Loucy (cell line): Measurements from ENCODE around the gene ADAMTS16.

ENCODE experiments used
- H2AFZ ChIP-seq: fragments of 200-600 bp; sonication (generic); 2 replicates; pipeline ENCODE4 v1.6.0; 2016; ENCODE audit warnings: antibody characterized with exemption, mild to moderate bottlenecking, low read length, moderate library complexity
- H3F3A ChIP-seq: fragments of 200-600 bp; 2 replicates; pipeline ENCODE4 v1.6.0; 2016; ENCODE audit warnings: antibody characterized with exemption, low read depth, mild to moderate bottlenecking
- H3K27me3 ChIP-seq: fragments of 200-600 bp; sonication (generic); 2 replicates; pipeline ENCODE4 v1.6.1; 2014; ENCODE audit warnings: low read length, mild to moderate bottlenecking; ENCODE audit not compliant: insufficient read depth, poor library complexity, severe bottlenecking
- H3K36me3 ChIP-seq: fragments of 200-600 bp; sonication (generic); 2 replicates; pipeline ENCODE4 v1.6.1; 2016; ENCODE audit warnings: low read length; ENCODE audit not compliant: insufficient read depth
- H3K4me1 ChIP-seq: fragments of 200-600 bp; sonication (generic); 2 replicates; pipeline ENCODE4 v1.5.1; 2014; ENCODE audit warnings: low read length, mild to moderate bottlenecking; ENCODE audit not compliant: insufficient read depth, poor library complexity, severe bottlenecking
- H3K4me2 ChIP-seq: fragments of 200-600 bp; sonication (generic); 2 replicates; pipeline ENCODE4 v1.6.0; 2014; ENCODE audit warnings: antibody characterized with exemption, low read length, low read depth, mild to moderate bottlenecking; ENCODE audit not compliant: poor library complexity, severe bottlenecking
- H3K4me3 ChIP-seq: fragments of 200-600 bp; sonication (generic); 2 replicates; pipeline ENCODE4 v1.5.1; 2014; ENCODE audit warnings: low read length, mild to moderate bottlenecking, mixed read lengths; ENCODE audit not compliant: poor library complexity, severe bottlenecking
- H3K79me2 ChIP-seq: fragments of 200-600 bp; sonication (generic); 2 replicates; pipeline ENCODE4 v1.6.1; 2014; ENCODE audit warnings: low read length; ENCODE audit not compliant: insufficient read depth
- H3K9ac ChIP-seq: fragments of 200-600 bp; sonication (generic); 2 replicates; pipeline ENCODE4 v1.6.0; 2014; ENCODE audit warnings: mild to moderate bottlenecking, low read depth, low read length, moderate library complexity; ENCODE audit not compliant: poor library complexity, severe bottlenecking
- H3K9me2 ChIP-seq: fragments of 200-600 bp; sonication (generic); replicated peaks from 2 replicates; pipeline ENCODE4 v1.6.1; 2016; ENCODE audit warnings: low read depth, low read length, mixed read lengths
- H3K9me3 ChIP-seq: fragments of 200-600 bp; sonication (generic); 2 replicates; pipeline ENCODE4 v1.6.1; 2014; ENCODE audit warnings: mild to moderate bottlenecking, antibody characterized with exemption, low read length, low read depth; ENCODE audit not compliant: insufficient read depth
- H4K20me1 ChIP-seq: fragments of 200-600 bp; sonication (generic); 2 replicates; pipeline ENCODE4 v1.6.0; 2014; ENCODE audit warnings: antibody characterized with exemption, low read length, mild to moderate bottlenecking; ENCODE audit not compliant: insufficient read depth, poor library complexity, severe bottlenecking
- EZH2phosphoT487 ChIP-seq: fragments of 200-600 bp; IDR thresholded peaks from 2 replicates; pipeline ENCODE4 v1.6.1; 2018; ENCODE audit warnings: antibody characterized with exemption, mild to moderate bottlenecking, moderate library complexity, borderline replicate concordance
- TF ChIP-seq, protein P1 (sequence below): fragments of 200-600 bp; sonication (generic); conservative IDR thresholded peaks from 2 replicates; pipeline ENCODE4 v1.5.1; 2014; ENCODE audit warnings: mild to moderate bottlenecking, antibody characterized with exemption, low read length

Gene ADAMTS16

GRCh38 chr5:5326115-5326758 is 186.1 kb downstream of the ADAMTS16 start:
- Histone ChIP-seq H3K36me3 (no peaks in the 10 kb centered on the region), H3K4me2 (no peak overlapping the region), H3K4me3 (no peak overlapping the region), H4K20me1 (no peaks in the 10 kb centered on the region), H3K9me2 (no peaks in the 10 kb centered on the region), H3F3A (no peaks in the 10 kb centered on the region), H3K27me3 (no peaks in the 10 kb centered on the region), H3K9ac (no peak overlapping the region), H3K79me2 (no peaks in the 10 kb centered on the region), H3K9me3 (no peaks in the 10 kb centered on the region; the same call in 1 of the 2 replicates), H3K4me1 (no peaks in the 10 kb centered on the region), H2AFZ (no peak overlapping the region)
- no peak for TF ChIP-seq EZH2phosphoT487

- Histone ChIP-seq H3K4me3 (no peak overlapping the region), H3F3A (no peaks in the 10 kb centered on the region), H3K9me3 (no peaks in the 10 kb centered on the region; the same call in 1 of the 2 replicates), H3K4me1 (no peaks in the 10 kb centered on the region), H2AFZ (no peak overlapping the region), H3K27me3 (no peaks in the 10 kb centered on the region), H3K9ac (no peak overlapping the region), H3K79me2 (no peaks in the 10 kb centered on the region), H3K9me2 (no peaks in the 10 kb centered on the region), H3K4me2 (no peak overlapping the region), H3K36me3 (no peaks in the 10 kb centered on the region), H4K20me1 (no peaks in the 10 kb centered on the region)
- no peak for TF ChIP-seq EZH2phosphoT487
- TF ChIP-seq, protein P1, sequence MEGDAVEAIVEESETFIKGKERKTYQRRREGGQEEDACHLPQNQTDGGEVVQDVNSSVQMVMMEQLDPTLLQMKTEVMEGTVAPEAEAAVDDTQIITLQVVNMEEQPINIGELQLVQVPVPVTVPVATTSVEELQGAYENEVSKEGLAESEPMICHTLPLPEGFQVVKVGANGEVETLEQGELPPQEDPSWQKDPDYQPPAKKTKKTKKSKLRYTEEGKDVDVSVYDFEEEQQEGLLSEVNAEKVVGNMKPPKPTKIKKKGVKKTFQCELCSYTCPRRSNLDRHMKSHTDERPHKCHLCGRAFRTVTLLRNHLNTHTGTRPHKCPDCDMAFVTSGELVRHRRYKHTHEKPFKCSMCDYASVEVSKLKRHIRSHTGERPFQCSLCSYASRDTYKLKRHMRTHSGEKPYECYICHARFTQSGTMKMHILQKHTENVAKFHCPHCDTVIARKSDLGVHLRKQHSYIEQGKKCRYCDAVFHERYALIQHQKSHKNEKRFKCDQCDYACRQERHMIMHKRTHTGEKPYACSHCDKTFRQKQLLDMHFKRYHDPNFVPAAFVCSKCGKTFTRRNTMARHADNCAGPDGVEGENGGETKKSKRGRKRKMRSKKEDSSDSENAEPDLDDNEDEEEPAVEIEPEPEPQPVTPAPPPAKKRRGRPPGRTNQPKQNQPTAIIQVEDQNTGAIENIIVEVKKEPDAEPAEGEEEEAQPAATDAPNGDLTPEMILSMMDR = no peak
Measured at GRCh38 chr5:5327126-5327525, 187.0 kb downstream of the ADAMTS16 start.

DNA sequence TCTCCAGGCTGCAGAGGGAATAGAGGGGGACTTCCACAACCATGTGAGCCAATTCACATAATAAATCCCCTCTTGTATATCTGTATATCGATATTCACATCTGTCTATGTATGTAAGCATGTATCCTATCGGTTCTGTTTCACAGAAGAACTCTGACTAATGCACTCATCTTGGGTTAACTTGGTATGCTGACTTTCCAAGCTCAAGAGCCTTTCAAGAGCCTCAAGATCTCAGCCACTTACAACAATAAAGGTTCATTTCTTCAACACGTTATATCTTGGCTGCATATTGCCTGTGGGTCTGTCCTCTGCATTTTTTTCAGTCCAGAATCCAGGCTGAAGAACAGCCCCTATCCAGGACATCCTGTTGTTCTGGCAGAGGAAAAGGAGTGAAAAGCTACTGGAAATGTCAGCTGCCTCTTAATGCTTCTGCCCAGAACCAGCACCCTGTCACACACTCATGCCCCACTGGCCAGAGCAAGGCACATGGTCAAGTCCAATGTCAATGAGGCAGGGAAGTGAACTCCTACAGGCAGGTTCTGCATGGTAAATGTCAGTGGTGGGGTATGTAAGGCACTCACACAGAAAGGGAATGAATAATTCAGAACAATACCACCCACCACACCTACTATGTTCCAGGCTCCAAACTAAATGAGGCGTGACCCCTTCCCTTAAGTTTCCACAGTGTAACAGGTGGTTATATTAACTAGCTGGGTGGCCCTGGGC is 190.8 kb downstream of the ADAMTS16 start:
- Histone ChIP-seq H3K36me3 (no peaks in the 10 kb centered on the region), H3K9me3 (peaks cover 9% of the 10 kb centered on the region; the same call in 1 of the 2 replicates), H3F3A (no peaks in the 10 kb centered on the region), H3K9ac (no peak overlapping the region), H3K4me3 (no peak overlapping the region), H3K27me3 (no peaks in the 10 kb centered on the region), H3K4me1 (no peaks in the 10 kb centered on the region), H3K79me2 (no peaks in the 10 kb centered on the region), H4K20me1 (no peaks in the 10 kb centered on the region), H2AFZ (no peak overlapping the region), H3K9me2 (no peaks in the 10 kb centered on the region), H3K4me2 (no peak overlapping the region)
- TF ChIP-seq EZH2phosphoT487 = no peak
- TF ChIP-seq, protein P1 = no peak
